Gastrocnemius medialis (tissue), 4 donors: ENCODE results near the gene BRMS1.

ENCODE experiments used
- CTCF ChIP-seq, 5 experiments: fragments of 450-650 bp in 3 of 5; fragments of 200-600 bp in 2 of 5; sonication (generic) in 2 of 5; IDR thresholded peaks in 4 of 5; conservative IDR thresholded peaks in 1 of 5; 1 replicate in 4 of 5; 2 replicates in 1 of 5; pipeline ENCODE4 v1.5.1; 2016 to 2019; ENCODE audit warnings: antibody characterized with exemption in 5 of 5, mild to moderate bottlenecking in 3 of 5, moderate library complexity in 3 of 5
- POLR2A ChIP-seq, 2 donors: fragments of 450-650 bp; IDR thresholded peaks; one replicate each; pipeline ENCODE4 v1.6.1; 2017; ENCODE audit warnings: antibody characterized with exemption in 2 of 2, mild to moderate bottlenecking in 2 of 2, moderate library complexity in 2 of 2

GRCh38 chr11:66341502-66342126, 3.3 kb downstream of the BRMS1 start:
- no peak for TF ChIP-seq CTCF (IDR thresholded peaks at IDR 0.05 in 4 of 5, conservative IDR thresholded peaks at IDR 0.05 in 1 of 5)
- TF ChIP-seq POLR2A (IDR thresholded peaks at IDR 0.05), result no peak
